GM23248 (cell line): ENCODE results near the gene CPLANE2. TPM values are rescaled to one million over a fixed set of nuclear protein-coding genes. Genes with fewer than 3 reads are reported as not detected.

Source experiments
- DNase-seq: peaks from one replicate; pipeline ENCODE4 v3.0.0-alpha.2; 2015
- H2AFZ ChIP-seq: fragments of 200-600 bp; sonication (generic); 2 replicates; pipeline ENCODE4 v1.6.1; 2016; ENCODE audit warnings: antibody characterized with exemption
- H3F3A ChIP-seq: fragments of 200-600 bp; sonication (generic); 2 replicates; pipeline ENCODE4 v1.6.1; 2016; ENCODE audit warnings: mild to moderate bottlenecking, antibody characterized with exemption, mixed run types; ENCODE audit not compliant: insufficient read depth
- H3K27ac ChIP-seq: fragments of 200-600 bp; sonication (generic); 2 replicates; pipeline ENCODE4 v1.5.1; 2016; ENCODE audit warnings: mild to moderate bottlenecking
- H3K27me3 ChIP-seq: fragments of 200-600 bp; sonication (generic); replicated peaks from 2 replicates; pipeline ENCODE4 v1.6.1; 2016; ENCODE audit warnings: mild to moderate bottlenecking; ENCODE audit not compliant: insufficient read depth
- H3K36me3 ChIP-seq: fragments of 200-600 bp; sonication (generic); 2 replicates; pipeline ENCODE4 v1.6.1; 2016; ENCODE audit warnings: low read depth, mild to moderate bottlenecking
- H3K4me1 ChIP-seq: fragments of 200-600 bp; sonication (generic); 2 replicates; pipeline ENCODE4 v1.6.1; 2016; ENCODE audit warnings: mild to moderate bottlenecking; ENCODE audit not compliant: insufficient read depth
- H3K4me2 ChIP-seq: fragments of 200-600 bp; sonication (generic); one replicate; pipeline ENCODE4 v1.6.1; 2016; ENCODE audit warnings: mild to moderate bottlenecking; ENCODE audit not compliant: unreplicated experiment
- H3K4me3 ChIP-seq: fragments of 200-600 bp; sonication (generic); 2 replicates; pipeline ENCODE4 v1.5.1; 2016; ENCODE audit warnings: mild to moderate bottlenecking
- H3K79me2 ChIP-seq: fragments of 200-600 bp; sonication (generic); 2 replicates; pipeline ENCODE4 v1.6.1; 2016; ENCODE audit warnings: mild to moderate bottlenecking; ENCODE audit not compliant: insufficient read depth
- H3K9ac ChIP-seq: fragments of 200-600 bp; sonication (generic); 2 replicates; pipeline ENCODE4 v1.6.1; 2016; ENCODE audit warnings: mild to moderate bottlenecking
- H3K9me2 ChIP-seq: fragments of 200-600 bp; sonication (generic); 2 replicates; pipeline ENCODE4 v1.6.1; 2016; ENCODE audit warnings: mixed run types, mild to moderate bottlenecking, moderate library complexity; ENCODE audit not compliant: insufficient read depth
- H3K9me3 ChIP-seq: fragments of 200-600 bp; sonication (generic); one replicate; pipeline ENCODE4 v1.6.1; 2017; ENCODE audit warnings: low read depth
- H4K20me1 ChIP-seq: fragments of 200-600 bp; sonication (generic); 2 replicates; pipeline ENCODE4 v1.6.0; 2016; ENCODE audit not compliant: insufficient read depth
- EZH2 ChIP-seq: fragments of 200-600 bp; sonication (generic); IDR thresholded peaks from 2 replicates; pipeline ENCODE4 v1.6.1; 2018; ENCODE audit warnings: antibody characterized with exemption, mild to moderate bottlenecking; ENCODE audit not compliant: insufficient read depth, poor library complexity, severe bottlenecking
- EZH2phosphoT487 ChIP-seq: fragments of 200-600 bp; sonication (generic); IDR thresholded peaks from 2 replicates; pipeline ENCODE4 v1.6.1; 2018; ENCODE audit warnings: antibody characterized with exemption, moderate library complexity, mild to moderate bottlenecking, low read depth; ENCODE audit not compliant: insufficient read depth
- WGBS, 2 experiments: methylation state at CpG; one replicate each; pipeline ENCODE4 v1.1.6; 2015 to 2017; ENCODE audit warnings: low lambda C conversion rate in 2 of 2, low coverage in 1 of 2; ENCODE audit errors: missing lambda C conversion rate in 2 of 2; 5-methylcytosine and 5-hydroxymethylcytosine counted together
- in situ Hi-C: fragments of 300-500 bp; cut with MboI; formaldehyde crosslinking; loops from 2 replicates; pipeline ENCODE4 v1.15.0; 2020
- polyA plus RNA-seq: library from polyadenylated mRNA; unstranded; fragments of >200 nt; fragmentation: Nextera tagmentation; extraction: Ambion mirVana; gene quantifications from 2 replicates; pipeline ENCODE4 v1.2.1, GENCODE V29; 2016
- total RNA-seq: library from RNA; depleted of rRNA; stranded (reverse); fragments of >200 nt; shearing (Covaris generic); gene quantifications from 2 replicates; pipeline ENCODE4 v1.2.3, GENCODE V29; 2014

The CPLANE2 gene
- total and polyA plus RNA-seq, 2 experiments from 2014 or later, result 2.6 to 16.5 TPM

DNA sequence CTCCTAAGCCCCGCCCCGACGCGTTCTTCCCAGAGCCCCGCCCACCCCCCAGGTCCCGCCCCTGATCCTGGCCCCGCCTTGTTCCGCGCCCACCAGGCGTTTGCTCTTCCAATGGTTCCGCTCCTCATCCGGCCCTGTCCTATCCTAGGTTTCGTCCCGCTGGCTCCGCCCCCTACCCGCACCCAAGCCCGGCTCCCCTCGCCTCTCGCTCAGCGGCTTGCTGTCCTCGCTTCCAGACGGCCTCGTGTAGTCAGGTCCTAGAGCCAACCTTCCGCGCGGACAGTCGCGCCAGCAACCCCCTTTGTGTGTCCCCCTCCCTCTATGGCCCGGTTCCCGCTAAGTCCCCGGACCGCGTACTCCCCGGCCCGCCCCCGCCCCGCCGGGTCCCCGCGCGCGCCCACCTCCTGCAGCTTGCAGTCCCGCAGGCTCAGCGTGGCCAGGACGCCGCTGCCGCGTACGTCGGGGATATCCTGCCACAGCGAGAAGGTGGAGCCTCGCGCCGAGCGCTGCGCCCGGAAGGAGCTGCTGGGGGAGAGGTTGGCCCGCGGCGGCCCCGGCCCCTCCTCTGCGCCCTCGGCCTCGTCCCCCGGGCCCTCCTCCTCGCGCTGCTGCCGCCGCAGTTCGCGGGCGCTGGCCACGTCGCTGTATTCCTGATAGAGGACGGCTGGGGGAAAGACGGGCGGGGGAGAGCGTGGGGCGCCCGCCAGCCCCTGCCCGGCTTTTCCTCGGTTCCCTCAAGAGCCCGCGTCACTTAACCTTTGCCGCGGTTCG lies 30.3 kb downstream of the CPLANE2 start:
- TF ChIP-seq EZH2phosphoT487 (no peak), EZH2 (no peak)
- Histone ChIP-seq H3K4me1 (0 out of 2 replicates have a peak, but pooled peaks cover 4% of the 10 kb centered on the region), H3K9ac (peak overlapping the region; percentile 87), H4K20me1 (no peaks in the 10 kb centered on the region), H3K27me3 (no peaks in the 10 kb centered on the region), H2AFZ (peak overlapping the region; percentile 83), H3K9me3 (no peaks in the 10 kb centered on the region), H3K4me3 (peak overlapping the region; percentile 73), H3K36me3 (no peaks in the 10 kb centered on the region), H3K4me2 (peak overlapping the region; percentile 46), H3K27ac (peak overlapping the region; percentile 86), H3F3A (no peaks in the 10 kb centered on the region), H3K79me2 (no peaks in the 10 kb centered on the region), H3K9me2 (no peaks in the 10 kb centered on the region)
- peak; percentile 100 for DNase-seq
- 0 to 1% methylated on average over 37 to 75 of the region's 87 CpGs for WGBS, 2 experiments
- in situ Hi-C loops, result no loop called here

DNA sequence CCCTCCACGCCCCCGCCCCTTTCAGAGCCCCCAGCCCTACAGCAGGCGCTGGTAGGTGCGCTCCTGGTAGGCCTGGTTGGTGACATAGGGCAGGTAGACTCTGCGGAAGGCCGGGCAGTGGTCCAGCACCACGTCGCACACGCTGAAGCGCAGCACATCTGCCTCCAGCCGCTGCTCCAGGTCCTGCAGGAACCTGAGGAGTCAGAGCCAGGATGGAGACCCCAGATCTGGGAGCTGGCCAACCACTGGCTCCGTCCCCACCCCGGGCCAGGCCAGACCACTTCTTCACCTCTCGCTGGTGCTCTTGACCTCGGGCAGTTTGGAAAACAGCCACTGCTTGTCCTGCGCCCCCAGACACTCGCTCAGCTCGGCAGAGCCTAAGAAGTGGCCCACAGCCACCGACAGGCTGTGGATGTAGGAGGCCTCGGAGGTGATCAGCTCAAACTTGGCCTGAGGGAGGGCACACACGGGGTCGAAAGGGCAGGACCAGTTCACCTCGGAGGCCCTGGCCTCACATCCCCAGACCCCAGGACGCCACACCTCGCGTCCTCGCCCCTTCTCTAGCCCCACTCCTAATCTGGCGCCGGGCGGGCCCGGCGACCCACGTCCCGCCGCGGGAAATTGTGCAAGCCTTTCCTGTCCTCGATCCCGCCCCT lies 31.0 kb downstream of the CPLANE2 start:
- 34 to 36% methylated on average over 35 to 38 of the region's 38 CpGs for WGBS, 2 experiments
- peak overlapping the region; percentile 87 for H3K9ac ChIP-seq
- no peaks in the 10 kb centered on the region for H3F3A ChIP-seq
- H2AFZ ChIP-seq, result peak overlapping the region; percentile 81
- peak overlapping the region; percentile 75 for H3K4me3 ChIP-seq
- no peak for DNase-seq
- peak overlapping the region; percentile 81 for H3K4me2 ChIP-seq
- no peaks in the 10 kb centered on the region for H3K9me3 ChIP-seq
- H3K27me3 ChIP-seq, result no peaks in the 10 kb centered on the region
- H3K36me3 ChIP-seq, result no peaks in the 10 kb centered on the region
- H3K4me1 ChIP-seq, result 0 out of 2 replicates have a peak, but pooled peaks cover 4% of the 10 kb centered on the region
- no peaks in the 10 kb centered on the region for H3K9me2 ChIP-seq
- H3K27ac ChIP-seq, result peak overlapping the region; percentile 52
- H4K20me1 ChIP-seq, result no peaks in the 10 kb centered on the region
- TF ChIP-seq EZH2phosphoT487, result no peak
- TF ChIP-seq EZH2, result no peak
- in situ Hi-C loops, result no loop called here
- no peaks in the 10 kb centered on the region for H3K79me2 ChIP-seq

DNA sequence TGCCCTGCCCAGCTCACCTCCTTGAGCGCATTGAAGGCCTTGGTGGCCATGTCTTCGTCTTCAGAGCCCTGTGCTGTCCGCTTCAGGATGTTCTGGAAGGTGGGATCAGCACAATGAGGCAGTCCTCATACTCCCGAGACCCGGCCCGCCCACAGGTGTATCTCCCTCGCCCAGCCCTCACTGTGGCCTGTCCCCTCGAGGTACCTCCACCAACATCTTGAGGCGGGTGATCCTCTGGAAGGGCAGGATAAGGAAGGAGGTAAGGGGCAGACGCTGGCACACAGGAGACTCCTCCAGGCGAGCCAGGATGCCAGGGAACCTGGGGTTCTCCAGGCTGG lies 31.7 kb downstream of the CPLANE2 start:
- Histone ChIP-seq H3K27ac (no peak overlapping the region), H3K9ac (peak overlapping the region; percentile 87; the same call in 1 of the 2 replicates), H2AFZ (no peak overlapping the region), H3K4me3 (no peak overlapping the region), H3K79me2 (no peaks in the 10 kb centered on the region), H4K20me1 (no peaks in the 10 kb centered on the region), H3K36me3 (no peaks in the 10 kb centered on the region), H3K4me1 (0 out of 2 replicates have a peak, but pooled peaks cover 4% of the 10 kb centered on the region), H3K27me3 (no peaks in the 10 kb centered on the region), H3K9me3 (no peaks in the 10 kb centered on the region), H3K4me2 (no peak overlapping the region), H3K9me2 (no peaks in the 10 kb centered on the region), H3F3A (no peaks in the 10 kb centered on the region)
- in situ Hi-C loops, result no loop called here
- no peak for DNase-seq
- WGBS, 2 experiments, result 97 to 98% methylated on average over 8 to 11 of the region's 11 CpGs
- no peak for TF ChIP-seq EZH2
- TF ChIP-seq EZH2phosphoT487, result no peak

DNA sequence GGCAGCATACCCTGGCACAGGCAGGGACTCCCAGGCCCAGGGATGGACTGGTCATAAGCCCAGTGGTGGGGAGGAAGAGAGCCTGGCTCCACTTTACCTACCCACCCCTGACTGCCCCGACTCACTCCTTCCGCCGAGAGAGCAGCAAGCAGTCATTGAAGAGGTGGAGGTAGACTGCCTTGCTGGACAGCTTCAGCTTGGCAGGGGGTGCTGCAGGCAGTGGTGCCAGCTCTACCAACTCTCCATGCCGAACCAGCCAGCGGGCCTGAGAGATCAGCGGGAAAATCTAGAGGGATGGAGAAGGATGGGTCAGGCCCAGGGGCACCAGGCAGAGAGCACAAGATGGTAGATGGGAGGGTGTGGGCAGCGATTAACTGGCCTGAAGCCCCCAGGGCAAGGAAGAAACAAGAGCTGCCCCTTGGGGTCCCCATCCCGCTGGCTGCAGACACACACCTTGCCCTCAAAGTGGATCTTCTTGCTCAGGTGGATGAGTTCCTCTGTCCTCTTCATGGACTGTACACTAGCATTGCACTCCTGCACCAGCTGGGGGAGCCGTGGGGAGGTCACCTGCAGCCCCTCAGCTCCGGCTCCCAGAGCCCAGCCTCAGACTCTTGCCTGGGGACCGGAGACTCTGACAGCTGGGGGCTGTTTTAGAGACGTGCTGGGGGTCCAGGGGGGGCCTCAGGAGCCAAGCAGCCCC lies 32.2 kb downstream of the CPLANE2 start:
- DNase-seq, result peak; percentile 41
- 79 to 89% methylated on average over 9 to 12 of the region's 12 CpGs for WGBS, 2 experiments
- Histone ChIP-seq H3K4me3 (no peak overlapping the region), H3K9ac (no peak overlapping the region), H3K36me3 (no peaks in the 10 kb centered on the region), H3K9me3 (no peaks in the 10 kb centered on the region), H3K4me1 (0 out of 2 replicates have a peak, but pooled peaks cover 4% of the 10 kb centered on the region), H3K27me3 (no peaks in the 10 kb centered on the region), H3F3A (no peaks in the 10 kb centered on the region), H2AFZ (no peak overlapping the region), H3K4me2 (no peak overlapping the region), H4K20me1 (no peaks in the 10 kb centered on the region), H3K79me2 (no peaks in the 10 kb centered on the region), H3K9me2 (no peaks in the 10 kb centered on the region), H3K27ac (no peak overlapping the region)
- in situ Hi-C loops, result no loop called here
- TF ChIP-seq EZH2phosphoT487 (no peak), EZH2 (no peak)
